A549 (cell line): ENCODE results near the gene SLIT1. TPM values are rescaled to one million over a fixed set of nuclear protein-coding genes. Genes with fewer than 3 reads are reported as not detected.
A peak's percentile ranks its signal among the peaks of the same experiment; 100 is the strongest.

Experiments used
- ATAC-seq, 2 experiments: fragments of 200-7000 bp in 1 of 2; fragments of >200 bp in 1 of 2; cut with Nextera tagmentation in 1 of 2; cut with Tn5 transposase in 1 of 2; 3 replicates each; pipeline versions ENCODE4 v1.8.0 to v1.9.1; 2018 to 2020; ENCODE audit warnings: mild to moderate bottlenecking in 1 of 2, moderate library complexity in 1 of 2
- CTCF ChIA-PET: fragments of 300-600 bp; sonication (Branson Sonifier 250); formaldehyde crosslinking; extraction: SDS; loops from one replicate; lab custom pipeline; 2021; ENCODE audit warnings: antibody characterized with exemption, inconsistent platforms; lab: Yijun Ruan, JAX
- POLR2A ChIA-PET: fragments of 350-600 bp; formaldehyde crosslinking; extraction: SDS; loops from one replicate; lab custom pipeline; 2021; ENCODE audit warnings: antibody characterized with exemption, inconsistent platforms; lab: Yijun Ruan, JAX
- DNase-seq, 2 experiments: peaks; one replicate each; pipeline versions ENCODE4 v3.0.0 to v3.0.0-alpha.2; 2011 to 2016; ENCODE audit warnings: low read depth in 1 of 2, low spot score in 1 of 2
- FAIRE-seq: peaks from 2 replicates; lab custom pipeline; 2011; peaks lifted over from hg19 to GRCh38; lab: Jason Lieb, UNC
- H3K27ac ChIP-seq, 2 experiments: fragments of >200 bp; sonication (Bioruptor Twin); formaldehyde crosslinking; 3 replicates each; pipeline ENCODE4 v1.5.1; 2016 to 2017
- H3K4me1 ChIP-seq: fragments of >200 bp; sonication (Bioruptor Twin); formaldehyde crosslinking; 3 replicates; pipeline ENCODE4 v1.6.1; 2016
- H3K4me2 ChIP-seq: fragments of >200 bp; sonication (Bioruptor Twin); formaldehyde crosslinking; 3 replicates; pipeline ENCODE4 v1.6.1; 2016
- H3K4me3 ChIP-seq: fragments of >200 bp; sonication (Bioruptor Twin); formaldehyde crosslinking; 3 replicates; pipeline ENCODE4 v1.5.1; 2016
- H3K9me3 ChIP-seq: fragments of >200 bp; sonication (Bioruptor Twin); formaldehyde crosslinking; 3 replicates; pipeline ENCODE4 v1.6.1; 2016
- BHLHE40 ChIP-seq: IDR thresholded peaks from 2 replicates; pipeline ENCODE4 v1.6.1; 2012; ENCODE audit warnings: low read depth, low read length, inconsistent platforms
- CBX2 ChIP-seq: fragments of 200-600 bp; sonication (generic); IDR thresholded peaks from 2 replicates; pipeline ENCODE4 v1.6.1; 2016; ENCODE audit warnings: low read depth, mild to moderate bottlenecking, borderline replicate concordance
- CEBPB ChIP-seq, 2 experiments: fragments of >200 bp in 1 of 2; sonication (Bioruptor Twin) in 1 of 2; formaldehyde crosslinking in 1 of 2; IDR thresholded peaks; 2 replicates each; pipeline ENCODE4 v1.6.1; 2012 to 2016
- CHD4 ChIP-seq: fragments of 200-600 bp; sonication (generic); IDR thresholded peaks from 2 replicates; pipeline ENCODE4 v1.6.1; 2016; ENCODE audit warnings: antibody characterized with exemption, mild to moderate bottlenecking, borderline replicate concordance
- CTCF ChIP-seq: fragments of >200 bp; sonication (Bioruptor Twin); formaldehyde crosslinking; IDR thresholded peaks from 3 replicates; pipeline ENCODE4 v1.5.1; 2016
- EHMT2 ChIP-seq: fragments of 200-600 bp; sonication (generic); IDR thresholded peaks from 2 replicates; pipeline ENCODE4 v1.6.1; 2016; ENCODE audit warnings: antibody characterized with exemption, low read depth, mild to moderate bottlenecking, moderate library complexity
- EP300 ChIP-seq, 2 experiments: fragments of >200 bp; sonication (Bioruptor Twin); formaldehyde crosslinking; IDR thresholded peaks; 2 replicates in 1 of 2; 3 replicates in 1 of 2; pipeline ENCODE4 v1.6.1; 2016 to 2017
- ESRRA ChIP-seq: fragments of 150-350 bp; IDR thresholded peaks from 2 replicates; pipeline ENCODE4 v1.6.1; 2014; ENCODE audit warnings: mild to moderate bottlenecking, low read length, borderline replicate concordance
- FOSB ChIP-seq: fragments of 250-450 bp; sonication (Bioruptor Pico); IDR thresholded peaks from 2 replicates; pipeline ENCODE4 v1.5.0; 2020; ENCODE audit warnings: mild to moderate bottlenecking, moderate library complexity
- HEYL ChIP-seq: fragments of 250-450 bp; sonication (Bioruptor Pico); IDR thresholded peaks from 2 replicates; pipeline ENCODE4 v1.8.0; 2021; ENCODE audit warnings: mild to moderate bottlenecking, moderate library complexity
- HMGXB4 ChIP-seq: fragments of 250-450 bp; sonication (Bioruptor Pico); IDR thresholded peaks from 2 replicates; pipeline ENCODE4 v1.5.0; 2021; ENCODE audit warnings: mild to moderate bottlenecking, moderate library complexity, borderline replicate concordance
- KDM1A ChIP-seq: fragments of 200-600 bp; sonication (generic); IDR thresholded peaks from 2 replicates; pipeline ENCODE4 v1.6.1; 2016; ENCODE audit warnings: low read depth, mild to moderate bottlenecking
- MAX ChIP-seq: IDR thresholded peaks from 2 replicates; pipeline ENCODE4 v1.6.1; 2012
- NPAS2 ChIP-seq: fragments of 250-450 bp; sonication (Bioruptor Pico); IDR thresholded peaks from 2 replicates; pipeline ENCODE4 v1.8.0; 2022; ENCODE audit warnings: mild to moderate bottlenecking, moderate library complexity, borderline replicate concordance
- NR3C1 ChIP-seq: fragments of >200 bp; sonication (Bioruptor Twin); formaldehyde crosslinking; IDR thresholded peaks from 3 replicates; pipeline ENCODE4 v1.6.1; 2017
- POLR2A ChIP-seq: IDR thresholded peaks from 2 replicates; pipeline ENCODE4 v1.6.1; 2012; ENCODE audit warnings: mild to moderate bottlenecking, low read length
- RAD21 ChIP-seq, 2 experiments: fragments of >200 bp in 1 of 2; sonication (Bioruptor Twin) in 1 of 2; formaldehyde crosslinking in 1 of 2; IDR thresholded peaks in 1 of 2; conservative IDR thresholded peaks in 1 of 2; 2 replicates in 1 of 2; 3 replicates in 1 of 2; pipeline ENCODE4 v1.6.1; 2012 to 2018; ENCODE audit warnings: inconsistent platforms in 1 of 2
- RCOR1 ChIP-seq: fragments of 150-350 bp; IDR thresholded peaks from 2 replicates; pipeline ENCODE4 v1.6.1; 2014; ENCODE audit warnings: antibody characterized with exemption, low read length, low read depth
- RFX5 ChIP-seq: fragments of 450-650 bp; IDR thresholded peaks from 2 replicates; pipeline ENCODE4 v1.7.1; 2014; ENCODE audit warnings: antibody characterized with exemption, mild to moderate bottlenecking, moderate library complexity
- RNF2 ChIP-seq: fragments of 200-600 bp; sonication (generic); IDR thresholded peaks from 2 replicates; pipeline ENCODE4 v1.6.1; 2016; ENCODE audit warnings: low read depth, mild to moderate bottlenecking, antibody characterized with exemption, moderate library complexity, borderline replicate concordance
- SMC3 ChIP-seq: fragments of >200 bp; sonication (Bioruptor Twin); formaldehyde crosslinking; IDR thresholded peaks from 3 replicates; pipeline ENCODE4 v1.6.1; 2018; ENCODE audit warnings: inconsistent platforms
- TP53 ChIP-seq: fragments of 250-450 bp; sonication (Bioruptor Pico); IDR thresholded peaks from 2 replicates; pipeline ENCODE4 v1.5.0; 2021; ENCODE audit warnings: mild to moderate bottlenecking, moderate library complexity
- ZC3H11A ChIP-seq: fragments of 450-650 bp; IDR thresholded peaks from 2 replicates; pipeline ENCODE4 v1.6.1; 2014; ENCODE audit warnings: antibody characterized with exemption, mild to moderate bottlenecking
- ZFP36 ChIP-seq: fragments of 450-650 bp; IDR thresholded peaks from 2 replicates; pipeline ENCODE4 v1.6.1; 2014; ENCODE audit warnings: borderline replicate concordance; ENCODE audit not compliant: partially characterized antibody
- WGBS: methylation state at CpG from one replicate; pipeline ENCODE4 v1.1.6; 2017; ENCODE audit errors: missing lambda C conversion rate; 5-methylcytosine and 5-hydroxymethylcytosine counted together
- polyA plus RNA-seq, 4 experiments: library from polyadenylated mRNA; depleted of rRNA in 3 of 4; stranded (reverse); fragments of >200 nt; fragmentation: RNase III in 1 of 4; extraction: RNeasy Plus Mini Kit Qiagen cat#74134 plus additional on column Dnase treatment in 1 of 4; gene quantifications; 2 replicates in 3 of 4; 3 replicates in 1 of 4; pipeline ENCODE4 v1.2.3, GENCODE V29; 2011 to 2017
- TF ChIP-seq, protein P1 (sequence below): fragments of 150-350 bp; IDR thresholded peaks from 2 replicates; pipeline ENCODE4 v1.6.1; 2014; ENCODE audit warnings: low read depth, mild to moderate bottlenecking, low read length
- TF ChIP-seq, protein P2 (sequence below): fragments of >200 bp; sonication (Bioruptor Twin); formaldehyde crosslinking; IDR thresholded peaks from 2 replicates; pipeline ENCODE4 v1.6.1; 2016

SLIT1 gene
- polyA plus RNA-seq, 2 of the 4 experiments (the other 2 are of a cell fraction), result 0.05 to 0.09 TPM

GRCh38 chr10:97120370-97120769 is 65.4 kb downstream of the SLIT1 start:
- CTCF ChIA-PET, result interaction anchor here (2.3 to 7.9 kb wide), 3 partner anchors 39 to 90 kb away, joined by 9 to 80 read pairs (median 11); no protein-coding TSS in a partner anchor
- WGBS, result 54% methylated on average over 15 of the region's 15 CpGs

GRCh38 chr10:97119058-97119745 is 66.6 kb downstream of the SLIT1 start:
- FAIRE-seq (no peak), DNase-seq (no peak), ATAC-seq (no peak)
- no peak overlapping the region for H3K27ac ChIP-seq
- no peak overlapping the region for H3K4me3 ChIP-seq
- H3K4me2 ChIP-seq, result no peak overlapping the region
- POLR2A ChIA-PET, result no interaction called here
- 49% methylated on average over 20 of the region's 20 CpGs for WGBS
- CTCF ChIA-PET, result interaction anchor here (0.5 to 7.9 kb wide), 6 partner anchors 9 to 94 kb away, joined by 3 to 80 read pairs (median 11); no protein-coding TSS in a partner anchor
- no peaks in the 10 kb centered on the region for H3K4me1 ChIP-seq
- no peaks in the 10 kb centered on the region for H3K9me3 ChIP-seq
- no peak for TF ChIP-seq HMGXB4 (CRISPR knock-in tag)
- no peak for TF ChIP-seq NR3C1
- no peak for TF ChIP-seq RCOR1
- no peak for TF ChIP-seq EP300 (IDR thresholded peaks at IDR 0.05)
- TF ChIP-seq MAX, result no peak
- TF ChIP-seq HEYL (CRISPR knock-in tag), result no peak
- TF ChIP-seq RAD21 (conservative IDR thresholded peaks at IDR 0.05 in 1 of 2, IDR thresholded peaks at IDR 0.05 in 1 of 2), result no peak
- TF ChIP-seq CBX2, result no peak

More at GRCh38 chr10:97120370-97120769, 65.4 kb downstream of the SLIT1 start:
- ATAC-seq, result no peak
- no peak for FAIRE-seq
- DNase-seq, result no peak
- H3K27ac ChIP-seq, result no peak overlapping the region
- no peak overlapping the region for H3K4me3 ChIP-seq
- no peaks in the 10 kb centered on the region for H3K4me1 ChIP-seq
- H3K9me3 ChIP-seq, result no peaks in the 10 kb centered on the region
- no peak overlapping the region for H3K4me2 ChIP-seq
- no peak for TF ChIP-seq RFX5
- TF ChIP-seq KDM1A, result no peak
- TF ChIP-seq, protein P1, sequence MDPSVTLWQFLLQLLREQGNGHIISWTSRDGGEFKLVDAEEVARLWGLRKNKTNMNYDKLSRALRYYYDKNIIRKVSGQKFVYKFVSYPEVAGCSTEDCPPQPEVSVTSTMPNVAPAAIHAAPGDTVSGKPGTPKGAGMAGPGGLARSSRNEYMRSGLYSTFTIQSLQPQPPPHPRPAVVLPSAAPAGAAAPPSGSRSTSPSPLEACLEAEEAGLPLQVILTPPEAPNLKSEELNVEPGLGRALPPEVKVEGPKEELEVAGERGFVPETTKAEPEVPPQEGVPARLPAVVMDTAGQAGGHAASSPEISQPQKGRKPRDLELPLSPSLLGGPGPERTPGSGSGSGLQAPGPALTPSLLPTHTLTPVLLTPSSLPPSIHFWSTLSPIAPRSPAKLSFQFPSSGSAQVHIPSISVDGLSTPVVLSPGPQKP, result no peak
- no peak for TF ChIP-seq RAD21 (conservative IDR thresholded peaks at IDR 0.05 in 1 of 2, IDR thresholded peaks at IDR 0.05 in 1 of 2)
- TF ChIP-seq RNF2, result no peak
- no peak for TF ChIP-seq EHMT2
- TF ChIP-seq, protein P2, sequence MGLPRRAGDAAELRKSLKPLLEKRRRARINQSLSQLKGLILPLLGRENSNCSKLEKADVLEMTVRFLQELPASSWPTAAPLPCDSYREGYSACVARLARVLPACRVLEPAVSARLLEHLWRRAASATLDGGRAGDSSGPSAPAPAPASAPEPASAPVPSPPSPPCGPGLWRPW, result no peak
- TF ChIP-seq ZC3H11A, result no peak
- no peak for TF ChIP-seq CEBPB (IDR thresholded peaks at IDR 0.05)
- TF ChIP-seq BHLHE40, result no peak
- POLR2A ChIA-PET, result no interaction called here

GRCh38 chr10:97117372-97117771 is 68.4 kb downstream of the SLIT1 start:
- no peak for FAIRE-seq
- ChIA-PET POLR2A (no interaction called here), CTCF (interaction anchor here (0.8 to 7.9 kb wide), 23 partner anchors 9 to 742 kb away, joined by 3 to 80 read pairs (median 4); no protein-coding TSS in a partner anchor)
- 17% methylated on average over 3 of the region's 3 CpGs for WGBS
- no peak overlapping the region for H3K4me3 ChIP-seq
- TF ChIP-seq CTCF (peak; percentile 71), FOSB (CRISPR knock-in tag) (no peak), CHD4 (no peak), POLR2A (no peak), SMC3 (peak; percentile 74), NPAS2 (no peak), ZFP36 (no peak), MAX (no peak), TP53 (CRISPR knock-in tag) (no peak), EP300 (IDR thresholded peaks at IDR 0.05) (no peak), ESRRA (no peak), RAD21 (conservative IDR thresholded peaks at IDR 0.05 in 1 of 2, IDR thresholded peaks at IDR 0.05 in 1 of 2) (peak; percentile 66 to 69)
- TF ChIP-seq, all 56 proteins: peak for 3
- Histone ChIP-seq H3K27ac (no peak overlapping the region), H3K4me1 (no peaks in the 10 kb centered on the region), H3K9me3 (no peaks in the 10 kb centered on the region), H3K4me2 (no peak overlapping the region)
- DNase-seq (peak; percentile 24 to 42), ATAC-seq (peak; percentile 55 to 83; a peak in 5 of 6 replicates)
